Mesothelial cell of epicardium (in vitro differentiated cells): Measurements from ENCODE around the gene DNAI1. TPM values are rescaled to one million over a fixed set of nuclear protein-coding genes. Genes with fewer than 3 reads are reported as not detected.

Experiments used
- DNase-seq, 2 experiments: peaks; one replicate each; pipeline ENCODE4 v3.0.0; 2021; ENCODE audit warnings: low spot score in 2 of 2; ENCODE audit not compliant: unreplicated experiment in 2 of 2
- H3K27ac Mint-ChIP-seq: 2 replicates; pipeline ENCODE4 v1.8.0; 2021; ENCODE audit warnings: mixed read lengths
- H3K27me3 Mint-ChIP-seq: 2 replicates; pipeline ENCODE4 v1.8.0; 2021; ENCODE audit warnings: low read depth, mixed read lengths
- H3K36me3 Mint-ChIP-seq: 2 replicates; pipeline ENCODE4 v1.8.0; 2021; ENCODE audit warnings: mixed read lengths
- H3K4me1 Mint-ChIP-seq: 2 replicates; pipeline ENCODE4 v1.8.0; 2021; ENCODE audit warnings: mixed read lengths
- H3K4me3 Mint-ChIP-seq: 2 replicates; pipeline ENCODE4 v1.8.0; 2021; ENCODE audit warnings: mild to moderate bottlenecking, moderate library complexity, mixed read lengths
- H3K9me3 Mint-ChIP-seq: 2 replicates; pipeline ENCODE4 v1.8.0; 2021; ENCODE audit warnings: mixed read lengths
- CTCF ChIP-seq: fragments of 200-600 bp; sonication (generic); IDR thresholded peaks from one replicate; pipeline ENCODE4 v1.5.0; 2021; ENCODE audit warnings: antibody characterized with exemption; ENCODE audit not compliant: unreplicated experiment
- total RNA-seq: library from RNA; stranded (reverse); gene quantifications from 3 replicates; pipeline ENCODE4 v1.2.1, GENCODE V29; 2021

DNAI1 gene
- total RNA-seq, 1 donor from 2014 or later, result not detected

DNA sequence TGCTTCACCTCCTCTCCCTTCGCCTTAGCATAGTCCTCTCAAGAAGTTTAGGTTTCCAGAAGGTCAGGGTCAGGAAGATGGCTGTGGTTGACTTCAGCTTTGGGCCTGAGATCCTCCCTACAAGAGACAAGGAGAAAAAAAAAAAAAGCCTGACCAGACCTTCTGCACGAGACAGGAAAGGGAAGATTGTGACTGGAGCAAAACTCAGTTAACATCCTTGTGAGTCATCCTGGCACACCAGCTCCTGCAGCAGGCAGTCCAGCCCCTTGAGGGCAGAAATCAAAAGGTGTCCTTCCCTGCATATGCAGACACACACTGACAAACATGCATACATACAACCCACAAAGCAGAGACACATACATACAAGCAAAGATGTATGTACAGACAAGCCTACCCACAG is 82.2 kb downstream of the DNAI1 start:
- no peak for DNase-seq
- Mint-ChIP-seq H3K36me3 (no peaks in the 10 kb centered on the region), H3K9me3 (no peaks in the 10 kb centered on the region), H3K27me3 (peaks cover 49% of the 10 kb centered on the region), H3K27ac (no peak overlapping the region), H3K4me1 (no peaks in the 10 kb centered on the region), H3K4me3 (no peak overlapping the region)
- no peak for TF ChIP-seq CTCF

DNA sequence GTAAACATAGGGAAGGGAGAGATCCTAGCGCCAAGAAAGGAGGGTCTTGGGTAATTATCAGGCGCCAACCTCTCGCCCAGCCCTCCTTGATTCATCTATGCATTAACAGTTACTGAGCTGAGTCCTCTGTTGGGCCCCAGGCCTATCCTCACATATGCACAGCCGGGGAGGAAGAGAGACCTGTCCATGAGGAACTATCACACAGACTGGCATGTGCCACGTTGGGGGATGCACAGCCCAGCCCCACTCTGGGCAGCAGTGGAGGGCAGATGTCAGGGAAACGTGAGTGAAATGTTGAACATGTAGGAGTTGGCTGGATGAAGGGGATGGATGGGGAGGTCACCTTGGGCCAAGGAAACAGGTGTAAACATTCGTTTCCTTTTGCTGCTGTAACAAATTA is 82.9 kb downstream of the DNAI1 start:
- no peaks in the 10 kb centered on the region for H3K36me3 Mint-ChIP-seq
- H3K9me3 Mint-ChIP-seq, result no peaks in the 10 kb centered on the region
- TF ChIP-seq CTCF, result no peak
- H3K4me3 Mint-ChIP-seq, result no peak overlapping the region
- no peaks in the 10 kb centered on the region for H3K4me1 Mint-ChIP-seq
- DNase-seq, result no peak
- peaks cover 49% of the 10 kb centered on the region for H3K27me3 Mint-ChIP-seq
- no peak overlapping the region for H3K27ac Mint-ChIP-seq

- Mint-ChIP-seq H3K4me3 (no peak overlapping the region), H3K27ac (no peak overlapping the region), H3K9me3 (no peaks in the 10 kb centered on the region), H3K4me1 (no peaks in the 10 kb centered on the region), H3K27me3 (peaks cover 57% of the 10 kb centered on the region), H3K36me3 (no peaks in the 10 kb centered on the region)
- TF ChIP-seq CTCF, result no peak
- DNase-seq, result no peak
These were observed 85.4 kb downstream of the DNAI1 start for GRCh38 chr9:34544035-34544434.

- H3K4me1 Mint-ChIP-seq, result no peaks in the 10 kb centered on the region
- no peak overlapping the region for H3K4me3 Mint-ChIP-seq
- no peaks in the 10 kb centered on the region for H3K9me3 Mint-ChIP-seq
- TF ChIP-seq CTCF, result no peak
- no peak for DNase-seq
- H3K27ac Mint-ChIP-seq, result no peak overlapping the region
- H3K27me3 Mint-ChIP-seq, result peaks cover 54% of the 10 kb centered on the region
- H3K36me3 Mint-ChIP-seq, result no peaks in the 10 kb centered on the region
These were observed 86.9 kb downstream of the DNAI1 start for GRCh38 chr9:34545497-34545896.

DNA sequence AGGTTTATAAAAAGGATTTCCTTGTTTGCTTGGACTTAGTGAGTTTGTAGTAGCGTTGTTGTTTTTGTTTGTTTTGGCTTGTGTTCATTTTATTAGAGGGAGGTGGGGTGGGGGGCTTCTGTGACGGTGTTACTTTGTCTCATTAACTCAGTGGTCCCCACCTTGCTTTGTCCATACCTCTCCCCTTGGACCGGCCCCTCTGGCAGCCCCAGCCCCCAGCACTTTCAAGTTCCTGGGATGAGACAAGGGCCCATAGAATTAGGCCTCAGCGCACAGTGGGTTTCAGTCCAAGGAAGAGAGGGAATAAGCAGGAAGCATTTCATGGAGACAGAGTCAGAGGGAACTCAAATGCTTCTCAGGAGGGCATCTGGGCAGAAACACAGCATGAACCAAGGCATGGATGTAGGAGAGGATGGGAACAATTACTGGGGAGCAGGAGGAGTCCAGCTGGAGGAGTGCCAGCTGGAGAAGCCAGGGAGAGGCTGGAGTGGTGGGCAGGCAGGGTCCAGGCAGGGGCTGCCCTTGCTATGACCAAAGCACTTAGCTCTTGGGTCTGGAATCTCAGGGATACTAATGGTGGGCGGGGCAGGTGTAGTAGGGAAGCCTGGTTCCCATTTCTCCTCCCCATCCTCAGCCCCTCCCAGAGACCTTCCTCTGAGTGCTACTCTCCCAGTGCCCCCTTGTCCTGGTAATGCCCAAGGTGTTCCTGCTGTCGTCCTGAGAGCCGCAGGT is 87.7 kb downstream of the DNAI1 start:
- Mint-ChIP-seq H3K27ac (no peak overlapping the region), H3K27me3 (peaks cover 50% of the 10 kb centered on the region), H3K4me3 (no peak overlapping the region), H3K4me1 (no peaks in the 10 kb centered on the region), H3K9me3 (no peaks in the 10 kb centered on the region), H3K36me3 (no peaks in the 10 kb centered on the region)
- TF ChIP-seq CTCF, result no peak
- DNase-seq, result no peak
